Measurements from ENCODE around the gene SPRR2A.

DNA sequence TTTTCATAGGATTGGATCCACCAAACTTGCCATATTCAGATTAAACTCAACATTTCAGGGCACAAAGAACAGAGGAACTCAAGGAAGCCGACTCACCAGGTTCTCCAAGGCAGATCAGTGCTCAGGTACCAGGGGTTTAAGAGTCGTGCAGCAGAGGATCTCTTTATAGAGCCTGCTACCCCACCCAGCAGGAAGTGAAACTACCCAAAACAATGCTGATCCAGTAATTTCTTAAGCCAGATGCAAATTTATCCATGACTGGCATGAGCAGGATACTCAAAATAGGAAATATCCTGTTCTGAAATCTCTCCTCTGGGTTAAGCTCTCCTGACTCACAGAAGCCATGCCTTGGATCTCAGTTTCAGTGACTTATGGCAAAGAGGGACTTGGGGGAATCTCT is at the start of gene SPRR2A:
- TF ChIP-seq NFIC (IDR thresholded peaks at IDR 0.05) = no peak
- no peak for TF ChIP-seq CREB1 (IDR thresholded peaks at IDR 0.05; ENCODE audit: low read depth)
- TF ChIP-seq, protein P1, sequence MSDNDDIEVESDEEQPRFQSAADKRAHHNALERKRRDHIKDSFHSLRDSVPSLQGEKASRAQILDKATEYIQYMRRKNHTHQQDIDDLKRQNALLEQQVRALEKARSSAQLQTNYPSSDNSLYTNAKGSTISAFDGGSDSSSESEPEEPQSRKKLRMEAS (IDR thresholded peaks at IDR 0.05) = no peak
- no peak for TF ChIP-seq REST (IDR thresholded peaks at IDR 0.05; ENCODE audit: low read depth)
- TF ChIP-seq EP300 (IDR thresholded peaks at IDR 0.05; ENCODE audit: borderline replicate concordance) = no peak
- no peak for TF ChIP-seq TCF12 (IDR thresholded peaks at IDR 0.05; ENCODE audit: low read depth)
- no peak for TF ChIP-seq USF1 (IDR thresholded peaks at IDR 0.05)
- TF ChIP-seq TAF1 (IDR thresholded peaks at IDR 0.05; ENCODE audit: low read depth) = no peak
- no peak for TF ChIP-seq TEAD4 (IDR thresholded peaks at IDR 0.05)
- TF ChIP-seq FOXM1 (IDR thresholded peaks at IDR 0.05; ENCODE audit: borderline replicate concordance, low read depth) = no peak
- TF ChIP-seq EGR1 (IDR thresholded peaks at IDR 0.05) = no peak
- no peak for TF ChIP-seq ZBTB7A (IDR thresholded peaks at IDR 0.05; ENCODE audit: low read depth)
